ENCODE data around the gene SEH1L.

DNA sequence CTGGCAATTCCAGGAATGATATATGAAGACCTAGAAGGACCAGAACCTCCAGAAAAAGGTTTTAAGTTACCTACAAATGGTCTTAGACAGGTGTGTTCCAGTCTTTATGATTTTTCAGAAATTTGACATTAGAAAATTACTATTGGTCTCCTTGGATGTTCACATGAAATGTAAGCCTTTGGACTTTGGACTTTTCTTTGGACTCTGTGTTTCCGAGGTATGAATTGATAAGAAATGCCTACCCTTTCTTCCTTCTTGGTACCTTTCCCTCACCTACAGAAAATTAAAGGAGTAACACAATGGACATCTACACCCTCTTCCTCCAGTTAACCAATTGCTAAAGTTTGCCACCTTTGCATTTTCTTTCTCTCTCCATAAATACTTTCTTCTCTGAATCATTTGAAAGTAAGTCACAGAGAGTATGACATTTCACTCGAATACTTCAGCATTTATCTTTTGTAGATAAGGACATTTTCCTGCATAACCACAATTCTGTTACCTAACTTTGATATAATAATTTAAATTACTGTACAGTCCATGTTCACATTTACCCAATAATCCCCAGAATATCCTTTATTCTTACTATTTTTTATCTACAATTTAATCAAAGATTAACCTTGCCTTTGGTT, 69.5 kb downstream of the SEH1L start:
- TF ChIP-seq POLR2A (IDR thresholded peaks at IDR 0.05) (no peak), CTCF (IDR thresholded peaks at IDR 0.05) (no peak)

Data from vagina (tissue), 2 donors.